OCI-LY1 (cell line): ENCODE measurements around the gene DHRS3.

Experiments used
- H2AFZ ChIP-seq: fragments of 200-600 bp; sonication (generic), shearing (Covaris generic); 2 replicates; pipeline ENCODE4 v1.6.0; 2014; ENCODE audit warnings: antibody characterized with exemption, mild to moderate bottlenecking, low read length
- H3F3A ChIP-seq: fragments of 200-600 bp; sonication (generic), shearing (Covaris generic); 2 replicates; pipeline ENCODE4 v1.6.0; 2014; ENCODE audit warnings: mild to moderate bottlenecking, antibody characterized with exemption, low read length, moderate library complexity; ENCODE audit not compliant: insufficient read depth
- H3K27ac ChIP-seq: fragments of 200-600 bp; sonication (generic); 2 replicates; pipeline ENCODE4 v1.5.1; 2014; ENCODE audit warnings: low read length, mixed run types, mild to moderate bottlenecking, low read depth; ENCODE audit not compliant: poor library complexity, severe bottlenecking
- H3K27me3 ChIP-seq: fragments of 200-600 bp; sonication (generic); 2 replicates; pipeline ENCODE4 v1.6.0; 2014; ENCODE audit warnings: antibody characterized with exemption, mild to moderate bottlenecking, low read length, moderate library complexity; ENCODE audit not compliant: insufficient read depth
- H3K36me3 ChIP-seq: fragments of 200-600 bp; sonication (generic); 2 replicates; pipeline ENCODE4 v1.6.1; 2014; ENCODE audit warnings: mild to moderate bottlenecking, antibody characterized with exemption, low read length, moderate library complexity, mixed read lengths; ENCODE audit not compliant: insufficient read depth
- H3K4me1 ChIP-seq: fragments of 200-600 bp; sonication (generic); 2 replicates; pipeline ENCODE4 v1.5.1; 2014; ENCODE audit warnings: mild to moderate bottlenecking, low read length, moderate library complexity; ENCODE audit not compliant: insufficient read depth, severe bottlenecking
- H3K4me2 ChIP-seq: fragments of 200-600 bp; sonication (generic), shearing (Covaris generic); 2 replicates; pipeline ENCODE4 v1.6.1; 2014; ENCODE audit warnings: low read length
- H3K4me3 ChIP-seq: fragments of 200-600 bp; sonication (generic); 2 replicates; pipeline ENCODE4 v1.5.1; 2014; ENCODE audit warnings: low read length, low read depth, mild to moderate bottlenecking, mixed read lengths; ENCODE audit not compliant: poor library complexity, severe bottlenecking
- H3K79me2 ChIP-seq: fragments of 200-600 bp; shearing (Covaris generic); 2 replicates; pipeline ENCODE4 v1.6.1; 2016; ENCODE audit warnings: mixed run types, low read length, mixed read lengths; ENCODE audit not compliant: insufficient read depth
- H3K9ac ChIP-seq: fragments of 200-600 bp; sonication (generic), shearing (Covaris generic); 2 replicates; pipeline ENCODE4 v1.6.1; 2014; ENCODE audit warnings: mild to moderate bottlenecking, low read length, mixed read lengths
- H3K9me2 ChIP-seq: fragments of 200-600 bp; sonication (generic), shearing (Covaris generic); 2 replicates; pipeline ENCODE4 v1.6.1; 2014; ENCODE audit warnings: low read depth, mild to moderate bottlenecking, low read length, mixed read lengths
- H3K9me3 ChIP-seq: fragments of 200-600 bp; shearing (Covaris generic); 2 replicates; pipeline ENCODE4 v1.6.1; 2014; ENCODE audit warnings: low read length, mixed read lengths
- H4K20me1 ChIP-seq: fragments of 200-600 bp; sonication (generic), shearing (Covaris generic); 2 replicates; pipeline ENCODE4 v1.6.0; 2016; ENCODE audit warnings: mild to moderate bottlenecking, low read length; ENCODE audit not compliant: insufficient read depth
- EZH2 ChIP-seq: fragments of 200-600 bp; sonication (generic), shearing (Covaris generic); IDR thresholded peaks from 2 replicates; pipeline ENCODE4 v1.8.0; 2017; ENCODE audit warnings: borderline replicate concordance, mixed run types, mild to moderate bottlenecking, antibody characterized with exemption, low read length, moderate library complexity, mixed read lengths
- TF ChIP-seq, protein P1 (sequence below): fragments of 200-600 bp; sonication (generic), shearing (Covaris generic); IDR thresholded peaks from 2 replicates; pipeline ENCODE4 v1.5.1; 2017; ENCODE audit warnings: mild to moderate bottlenecking, antibody characterized with exemption, low read length, moderate library complexity, mixed read lengths

DHRS3 gene

DNA sequence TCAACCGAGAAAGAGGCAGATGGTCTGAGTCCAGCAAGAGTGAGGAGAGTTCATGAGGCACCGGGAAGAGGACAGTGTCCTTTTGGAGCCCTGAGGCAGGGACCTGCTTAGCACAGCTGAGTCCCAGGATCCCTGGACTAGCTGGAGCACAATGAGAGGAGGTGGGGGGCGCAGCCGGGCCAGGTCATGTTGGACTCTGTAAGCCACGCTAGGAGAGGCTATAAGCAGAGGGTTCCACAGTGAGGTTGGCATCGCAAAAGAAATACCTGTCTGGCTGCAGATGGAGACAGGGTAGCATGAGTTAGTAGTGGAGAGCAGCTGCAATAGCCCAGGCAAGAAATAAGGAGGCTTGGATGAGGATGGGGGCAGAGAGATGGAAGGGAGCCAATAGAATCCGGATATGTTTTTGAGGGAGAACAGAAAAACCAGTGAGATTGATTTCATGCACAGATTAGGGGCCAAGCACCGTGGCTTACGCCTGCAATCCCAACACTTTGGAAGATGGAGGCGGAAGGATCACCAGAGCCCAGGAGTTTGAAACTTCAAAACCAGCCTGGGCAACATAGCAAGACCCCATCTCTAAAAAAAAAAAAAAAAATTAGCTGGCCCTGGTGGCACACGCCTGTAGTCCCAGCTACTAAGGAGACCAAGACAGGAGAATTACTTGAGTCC is 98.2 kb downstream of the DHRS3 start:
- Histone ChIP-seq H4K20me1 (no peaks in the 10 kb centered on the region), H3K27ac (no peak overlapping the region), H3K9ac (no peak overlapping the region), H3K79me2 (no peaks in the 10 kb centered on the region), H3K36me3 (no peaks in the 10 kb centered on the region), H3K27me3 (no peaks in the 10 kb centered on the region; the same call in 1 of the 2 replicates), H3K9me3 (no peaks in the 10 kb centered on the region), H3F3A (no peaks in the 10 kb centered on the region), H3K4me1 (no peaks in the 10 kb centered on the region), H2AFZ (no peak overlapping the region), H3K4me2 (no peak overlapping the region), H3K9me2 (no peaks in the 10 kb centered on the region), H3K4me3 (no peak overlapping the region)
- no peak for TF ChIP-seq EZH2
- TF ChIP-seq, protein P1, sequence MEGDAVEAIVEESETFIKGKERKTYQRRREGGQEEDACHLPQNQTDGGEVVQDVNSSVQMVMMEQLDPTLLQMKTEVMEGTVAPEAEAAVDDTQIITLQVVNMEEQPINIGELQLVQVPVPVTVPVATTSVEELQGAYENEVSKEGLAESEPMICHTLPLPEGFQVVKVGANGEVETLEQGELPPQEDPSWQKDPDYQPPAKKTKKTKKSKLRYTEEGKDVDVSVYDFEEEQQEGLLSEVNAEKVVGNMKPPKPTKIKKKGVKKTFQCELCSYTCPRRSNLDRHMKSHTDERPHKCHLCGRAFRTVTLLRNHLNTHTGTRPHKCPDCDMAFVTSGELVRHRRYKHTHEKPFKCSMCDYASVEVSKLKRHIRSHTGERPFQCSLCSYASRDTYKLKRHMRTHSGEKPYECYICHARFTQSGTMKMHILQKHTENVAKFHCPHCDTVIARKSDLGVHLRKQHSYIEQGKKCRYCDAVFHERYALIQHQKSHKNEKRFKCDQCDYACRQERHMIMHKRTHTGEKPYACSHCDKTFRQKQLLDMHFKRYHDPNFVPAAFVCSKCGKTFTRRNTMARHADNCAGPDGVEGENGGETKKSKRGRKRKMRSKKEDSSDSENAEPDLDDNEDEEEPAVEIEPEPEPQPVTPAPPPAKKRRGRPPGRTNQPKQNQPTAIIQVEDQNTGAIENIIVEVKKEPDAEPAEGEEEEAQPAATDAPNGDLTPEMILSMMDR, result no peak

DNA sequence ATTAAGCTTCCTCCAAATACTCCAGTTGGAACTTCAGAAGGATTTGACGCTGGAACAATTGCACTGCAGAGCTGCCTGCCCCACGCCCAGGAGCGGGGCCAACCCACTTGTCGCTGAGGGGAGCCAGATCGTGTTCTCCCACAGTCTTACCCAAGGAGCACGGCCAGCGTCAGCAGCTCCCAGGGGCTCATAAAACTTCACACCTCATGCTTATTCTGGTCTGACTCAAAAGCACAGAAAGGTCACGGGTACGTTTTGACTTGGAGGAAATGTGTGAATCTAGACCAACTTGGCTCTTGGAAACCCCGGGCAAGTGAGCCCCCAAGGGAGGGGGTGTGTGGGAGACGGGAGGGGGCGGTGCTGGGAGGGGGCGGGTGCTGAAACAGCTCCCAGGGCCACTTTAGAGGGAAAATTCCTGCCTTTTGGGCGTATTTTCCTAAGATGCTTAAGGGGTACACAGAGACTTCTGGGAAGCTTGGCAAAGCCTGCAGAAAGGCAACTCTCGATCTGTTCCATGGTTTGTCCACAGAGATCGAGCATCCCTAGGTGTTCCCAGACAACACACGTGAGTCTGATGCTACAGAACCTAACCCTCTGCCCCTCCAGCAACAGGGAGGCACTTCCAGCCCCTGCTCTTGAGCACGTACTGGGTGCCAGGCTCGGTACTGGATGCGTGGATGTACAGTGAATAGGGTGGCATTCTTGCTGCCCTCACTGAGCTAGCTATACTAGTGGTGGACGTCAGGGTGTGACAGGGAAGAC is 98.9 kb downstream of the DHRS3 start:
- H3K79me2 ChIP-seq, result no peaks in the 10 kb centered on the region
- H3K27ac ChIP-seq, result no peak overlapping the region
- no peaks in the 10 kb centered on the region for H3K9me3 ChIP-seq
- H3K4me3 ChIP-seq, result no peak overlapping the region
- no peak for TF ChIP-seq EZH2
- TF ChIP-seq, protein P1, result no peak
- H4K20me1 ChIP-seq, result no peaks in the 10 kb centered on the region
- H3K9ac ChIP-seq, result no peak overlapping the region
- no peaks in the 10 kb centered on the region for H3K4me1 ChIP-seq
- H3F3A ChIP-seq, result no peaks in the 10 kb centered on the region
- H3K27me3 ChIP-seq, result no peaks in the 10 kb centered on the region; the same call in 1 of the 2 replicates
- H3K9me2 ChIP-seq, result no peaks in the 10 kb centered on the region
- H3K36me3 ChIP-seq, result no peaks in the 10 kb centered on the region
- H2AFZ ChIP-seq, result no peak overlapping the region
- no peak overlapping the region for H3K4me2 ChIP-seq
